ENCODE data around the gene DOC2B.
"Not testable (repeated sequence)": the region's sequence is repeated elsewhere in the genome, so short reads cannot be mapped to it uniquely, and the experiment has no call there.

The DOC2B gene

DNA sequence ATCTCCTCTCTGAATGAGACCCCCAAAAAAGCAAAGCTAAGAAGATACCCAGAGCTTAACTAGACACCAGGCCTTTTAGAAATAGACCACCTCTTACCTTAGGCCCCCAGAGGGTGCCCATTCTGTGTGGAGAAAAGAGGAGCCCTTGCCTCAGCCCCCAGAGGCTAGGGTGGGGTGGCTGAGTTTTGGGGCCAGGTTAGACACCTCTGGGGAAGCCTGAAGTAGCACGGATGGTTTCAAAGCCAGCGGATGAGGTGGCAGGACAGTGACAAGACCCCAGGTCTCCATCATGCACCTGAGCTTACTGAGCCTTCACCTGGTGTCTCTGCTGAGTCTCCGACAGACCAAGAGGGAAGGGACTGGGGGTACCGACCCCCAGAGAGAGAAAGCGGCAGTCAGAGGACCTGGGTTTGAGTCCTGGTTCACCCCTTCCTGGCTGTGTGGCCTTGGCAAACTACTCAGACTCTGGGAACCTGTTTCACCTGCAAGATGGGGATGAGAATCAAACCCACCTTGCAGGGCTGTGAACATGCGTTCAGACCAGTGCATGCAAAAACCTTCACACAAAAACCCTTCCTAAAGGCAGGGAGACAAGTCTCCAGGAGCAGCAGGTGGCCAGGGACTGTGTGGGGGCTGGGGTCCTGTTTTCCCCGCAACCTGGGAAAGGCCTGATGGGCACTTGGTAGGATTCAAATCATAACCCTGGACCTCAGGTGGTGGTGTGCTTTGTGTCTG is 36.3 kb downstream of the DOC2B start:
- DNase-seq (ENCODE audit: low read depth) = no peak

DNA sequence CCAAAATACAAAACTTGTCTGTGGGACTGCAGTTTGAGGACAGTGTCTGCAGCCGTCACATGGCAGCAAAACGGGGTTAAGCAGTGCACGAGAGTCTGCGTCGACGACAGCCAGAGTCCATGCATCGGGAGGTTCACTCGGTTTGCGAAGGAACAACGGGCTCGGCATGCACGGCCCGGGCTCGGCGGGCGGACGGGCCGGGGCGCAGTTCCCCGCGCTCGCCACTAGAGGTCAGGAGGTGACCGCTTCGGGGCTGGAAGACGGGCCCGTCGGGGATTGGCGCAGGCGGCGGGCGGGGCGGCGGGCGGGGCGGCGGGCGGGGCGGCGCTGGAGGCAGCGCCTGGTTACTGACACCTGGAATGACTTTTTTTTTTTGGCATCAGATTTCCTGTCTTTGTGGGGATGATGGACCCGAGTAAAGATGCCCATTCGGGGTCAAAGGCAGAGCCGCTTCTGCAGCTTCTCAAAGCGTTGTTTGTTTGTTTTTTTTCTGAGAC is 37.6 kb downstream of the DOC2B start:
- peak; percentile 81 for DNase-seq (ENCODE audit: low read depth)

- DNase-seq (ENCODE audit: low read depth) = no peak
Measured at GRCh38 chr17:142876-143784, 38.3 kb downstream of the DOC2B start.

DNA sequence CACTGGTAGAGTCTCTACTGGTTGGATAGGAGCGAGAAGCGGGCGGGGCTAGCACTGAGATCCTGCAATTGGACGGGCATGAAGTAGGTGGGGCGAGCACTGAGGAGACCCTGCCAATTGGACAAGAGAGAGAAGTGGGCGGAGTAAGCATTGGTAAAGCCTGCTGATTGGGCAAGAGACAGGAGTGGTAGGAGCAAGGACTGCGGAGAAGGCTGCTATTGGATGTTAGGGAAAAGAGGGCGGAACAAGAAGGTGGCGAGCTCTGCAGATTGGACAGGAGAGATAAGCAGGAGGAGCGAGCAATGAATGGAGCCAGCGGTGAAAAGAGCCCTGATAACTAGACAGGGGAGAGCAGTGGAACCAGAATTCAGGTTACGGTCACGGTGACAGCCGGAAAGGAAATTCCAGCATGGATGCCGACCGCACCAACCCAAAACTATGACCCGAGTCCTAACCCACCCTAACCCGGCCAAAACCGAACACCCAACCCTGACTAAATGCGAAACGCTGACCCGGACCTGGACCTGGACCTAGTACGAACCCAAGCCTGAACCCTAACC is 39.3 kb downstream of the DOC2B start:
- DNase-seq (ENCODE audit: low read depth) = no peak

DNA sequence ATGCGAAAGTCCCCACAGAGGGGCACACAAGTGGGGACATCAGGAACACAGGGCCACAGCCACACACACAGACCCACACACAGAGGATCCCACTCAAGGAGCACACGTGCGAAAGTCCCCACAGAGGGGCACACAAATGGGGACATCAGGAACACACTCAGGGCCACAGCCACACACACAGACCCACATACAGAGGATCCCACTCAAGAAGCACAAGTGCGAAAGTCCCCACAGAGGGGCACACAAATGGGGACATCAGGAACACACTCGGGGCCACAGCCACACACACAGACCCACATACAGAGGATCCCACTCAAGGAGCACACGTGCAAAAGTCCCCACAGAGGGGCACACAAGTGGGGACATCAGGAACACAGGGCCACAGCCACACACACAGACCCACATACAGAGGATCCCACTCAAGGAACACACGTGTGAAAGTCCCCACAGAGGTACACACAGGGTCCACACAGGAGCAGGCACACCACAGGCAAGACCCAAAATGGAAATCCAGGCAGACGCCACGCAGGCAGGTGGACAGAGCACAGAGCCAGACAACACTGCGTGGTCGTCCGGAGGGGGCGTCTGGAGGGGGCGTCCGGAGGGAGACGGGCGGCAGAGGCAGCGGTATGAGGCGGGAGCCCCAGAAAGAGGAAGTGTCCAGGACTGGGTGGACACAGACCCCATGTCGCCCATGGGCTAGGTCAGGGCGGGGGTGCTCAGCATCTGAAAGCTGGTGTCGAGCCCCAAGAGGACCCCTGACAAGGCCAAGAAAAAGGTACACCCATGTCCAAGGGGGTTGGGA is 41.8 kb downstream of the DOC2B start:
- DNase-seq (ENCODE audit: low read depth) = not testable (repeated sequence)

- not testable (repeated sequence) for DNase-seq (ENCODE audit: low read depth)
Measured at GRCh38 chr17:137166-137807, 44.2 kb downstream of the DOC2B start, which contains the start of gene SCGB1C2. Gene SCGB1C2 (plus strand): TSS chr17:137569. CDS start chr17:137591, 22 bp downstream.

DNA sequence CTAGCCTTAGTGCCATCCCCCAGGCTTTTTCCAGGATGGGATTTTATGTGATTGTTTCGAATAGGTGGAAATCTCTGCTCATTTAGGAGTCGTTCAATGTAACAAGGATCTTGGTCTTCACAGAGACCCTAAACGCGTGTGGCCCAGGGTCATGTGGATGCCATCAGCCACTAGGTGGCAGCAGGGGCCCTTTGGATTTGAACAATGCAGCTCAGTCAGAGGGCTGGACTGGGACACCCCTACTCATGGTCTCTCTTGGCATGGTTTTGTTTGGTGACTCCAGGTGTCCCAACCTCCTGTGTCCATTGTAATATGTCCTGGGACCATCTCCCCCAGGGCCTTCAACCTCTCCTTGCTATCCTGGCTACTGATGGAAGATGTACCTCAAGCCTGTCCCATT is 44.9 kb downstream of the DOC2B start:
- DNase-seq (ENCODE audit: low read depth) = peak; percentile 64

- not testable (repeated sequence) for DNase-seq (ENCODE audit: low read depth)
Measured at GRCh38 chr17:135895-136294, 45.6 kb downstream of the DOC2B start.

DNA sequence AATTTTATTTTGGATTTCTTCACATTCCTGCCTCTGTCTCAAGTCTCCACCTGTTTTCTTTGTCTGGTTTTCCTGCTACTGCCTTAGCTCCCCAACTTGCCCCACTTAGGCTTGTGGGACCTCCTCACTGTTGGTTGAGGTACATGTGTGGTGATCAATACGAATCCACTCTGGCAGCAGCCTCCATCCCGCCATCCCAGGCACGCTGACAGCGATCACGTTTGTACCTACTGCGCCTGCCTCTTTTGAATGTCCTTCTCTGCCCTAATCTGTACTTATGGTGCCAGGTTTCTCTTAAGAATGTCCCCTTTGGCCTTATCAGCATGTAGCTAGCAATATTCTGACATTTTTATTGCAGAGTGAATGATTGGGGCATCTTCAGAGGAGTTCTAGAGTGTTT is 46.4 kb downstream of the DOC2B start:
- not testable (repeated sequence) for DNase-seq (ENCODE audit: low read depth)

DNA sequence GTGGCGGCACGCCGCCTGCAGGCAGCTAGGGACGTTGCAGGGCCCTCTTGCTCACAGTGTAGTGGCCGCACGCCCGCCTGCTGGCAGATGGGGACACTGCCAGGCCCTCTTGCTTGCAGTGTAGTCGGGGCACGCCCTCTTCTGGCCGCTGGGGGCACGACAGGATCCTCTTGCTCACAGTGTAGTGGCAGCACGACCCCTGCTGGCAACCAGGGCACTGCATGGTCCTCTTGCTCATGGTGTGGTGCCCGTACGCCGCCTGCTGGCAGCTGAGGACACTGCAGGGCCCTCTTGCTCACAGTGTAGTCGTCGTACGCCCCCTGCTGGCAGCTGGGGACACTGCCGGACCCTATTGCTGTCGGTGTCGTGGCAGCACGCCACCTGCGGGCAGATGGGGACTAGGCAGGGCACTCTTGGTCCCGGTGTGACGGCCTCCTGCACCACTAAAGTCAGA is 47.1 kb downstream of the DOC2B start:
- DNase-seq (ENCODE audit: low read depth) = not testable (repeated sequence)

DNA sequence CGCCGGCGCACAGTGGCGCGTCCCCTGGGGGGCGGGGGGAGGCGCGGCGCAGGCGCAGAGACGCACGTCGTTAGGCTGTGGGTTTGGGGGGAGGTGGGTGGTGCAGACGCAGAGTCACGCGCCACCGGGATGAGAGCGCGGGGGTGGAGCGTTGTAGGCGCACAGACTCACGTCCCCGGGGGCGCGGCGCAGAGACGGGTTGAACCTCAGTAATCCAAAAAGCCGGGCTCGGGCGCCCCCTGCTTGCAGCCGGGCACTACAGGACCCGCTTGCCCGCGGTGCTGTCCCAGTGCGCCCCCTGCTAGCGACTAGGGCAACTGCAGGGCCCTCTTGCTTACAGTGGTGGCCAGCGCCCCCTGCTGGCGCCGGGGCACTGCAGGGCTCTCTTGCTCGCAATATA is 47.5 kb downstream of the DOC2B start:
- DNase-seq (ENCODE audit: low read depth) = not testable (repeated sequence)

DNA sequence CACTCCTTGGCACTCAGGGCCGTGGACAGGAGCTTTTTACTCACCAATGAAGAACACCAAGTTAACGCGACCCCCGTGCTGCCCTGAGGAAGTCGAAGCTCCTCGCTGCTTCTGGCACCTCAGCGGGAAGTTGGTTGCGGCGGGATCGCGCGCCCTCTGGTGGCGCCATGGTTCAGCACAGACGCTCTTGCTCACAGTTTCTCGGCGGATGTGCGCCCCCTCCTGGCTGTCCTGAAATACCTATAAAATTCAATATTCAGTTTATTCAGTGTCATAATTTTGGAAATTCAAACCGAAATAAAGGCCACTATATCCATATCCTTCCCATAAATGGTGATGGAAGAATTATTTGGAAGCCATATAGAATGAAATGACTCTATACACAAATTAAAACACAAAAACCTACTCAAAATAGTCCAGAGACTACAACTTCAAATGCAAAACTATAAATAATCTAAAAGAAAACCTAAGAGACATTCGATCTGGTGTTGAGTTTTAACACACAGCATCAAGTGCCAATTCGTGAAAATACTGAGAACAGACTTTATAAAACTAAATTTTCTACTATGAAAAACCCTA is 63.0 kb downstream of the DOC2B start:
- not testable (repeated sequence) for DNase-seq (ENCODE audit: low read depth)

DNA sequence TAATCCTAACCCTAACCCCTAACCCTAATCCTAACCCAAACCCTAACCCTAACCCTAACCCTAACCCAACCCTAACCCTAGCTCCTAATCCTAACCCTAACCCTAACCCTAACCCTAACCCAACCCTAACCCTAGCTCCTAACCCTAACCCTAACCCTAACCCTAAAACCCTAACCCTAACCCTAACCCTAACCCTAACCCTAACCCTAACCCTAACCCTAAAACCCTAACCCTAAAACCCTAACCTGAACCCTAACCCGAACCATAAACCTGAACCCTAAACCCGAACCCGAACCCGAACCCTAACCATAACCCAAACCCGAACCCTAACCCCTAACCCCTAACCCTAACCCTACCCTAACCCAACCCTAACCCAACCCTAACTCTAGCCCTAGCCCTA is 68.3 kb downstream of the DOC2B start:
- DNase-seq (ENCODE audit: low read depth) = not testable (repeated sequence)
